ENCODE results near the gene PTPRK.
"Not testable (repeated sequence)": the region's sequence is repeated elsewhere in the genome, so short reads cannot be mapped to it uniquely, and the experiment has no call there.

PTPRK gene

DNA sequence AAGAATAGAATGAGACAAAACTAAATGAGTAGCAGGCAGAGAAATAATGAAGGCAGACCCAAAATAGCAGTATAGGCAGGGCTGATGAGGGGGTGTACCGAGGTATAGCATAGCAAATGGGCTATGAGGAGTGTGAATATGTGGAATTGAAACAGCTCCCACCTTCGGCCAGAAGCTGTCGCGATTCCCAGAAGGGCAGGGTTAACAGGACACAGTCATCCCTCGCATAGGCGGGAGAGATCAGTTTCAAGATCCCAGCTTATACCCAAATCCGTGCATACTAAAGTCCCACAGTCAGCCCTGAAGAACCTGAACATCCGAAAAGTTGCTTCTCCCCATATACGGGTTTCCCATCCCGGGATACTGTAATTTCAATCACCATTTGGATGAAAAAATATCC lies 82.7 kb downstream of the PTPRK start:
- no peak for DNase-seq

DNA sequence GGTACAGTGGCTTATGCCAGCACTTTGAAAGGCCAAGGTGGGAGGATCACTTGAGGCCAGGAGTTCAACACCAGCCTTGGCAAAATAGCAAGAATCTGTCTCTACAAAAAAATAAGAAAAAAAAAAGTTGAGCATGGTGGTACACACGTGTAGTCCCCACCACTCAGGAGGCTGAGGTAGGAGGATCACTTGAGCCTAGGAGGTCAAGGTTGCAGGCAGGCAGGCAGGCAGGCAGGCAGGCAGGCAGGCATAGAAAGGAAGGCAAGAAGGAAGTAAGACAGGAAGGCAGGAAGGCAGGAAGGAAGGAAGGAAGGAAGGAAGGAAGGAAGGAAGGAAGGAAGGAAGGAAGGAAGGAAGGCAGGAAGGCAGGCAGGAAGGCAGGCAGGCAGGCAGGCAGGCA lies 85.6 kb downstream of the PTPRK start:
- DNase-seq: not testable (repeated sequence)

DNA sequence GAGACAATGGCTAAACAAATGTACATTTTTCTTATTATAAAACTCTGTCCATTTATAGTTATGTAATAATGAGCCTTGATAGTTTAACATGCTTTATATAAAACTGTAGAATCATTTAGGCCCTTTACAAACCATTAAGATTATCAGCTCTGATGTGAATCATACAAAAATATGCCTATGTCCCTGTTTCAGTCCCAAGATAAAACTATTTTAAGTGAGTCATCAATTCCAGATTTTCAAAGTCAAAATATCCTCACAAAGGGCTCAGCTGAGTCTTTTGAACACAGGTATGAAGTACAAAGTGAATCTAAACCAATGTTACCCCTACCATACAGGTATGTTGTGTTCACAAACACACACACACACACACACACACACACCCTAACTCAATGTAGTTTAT lies 88.0 kb downstream of the PTPRK start:
- peak; percentile 69 for DNase-seq

DNA sequence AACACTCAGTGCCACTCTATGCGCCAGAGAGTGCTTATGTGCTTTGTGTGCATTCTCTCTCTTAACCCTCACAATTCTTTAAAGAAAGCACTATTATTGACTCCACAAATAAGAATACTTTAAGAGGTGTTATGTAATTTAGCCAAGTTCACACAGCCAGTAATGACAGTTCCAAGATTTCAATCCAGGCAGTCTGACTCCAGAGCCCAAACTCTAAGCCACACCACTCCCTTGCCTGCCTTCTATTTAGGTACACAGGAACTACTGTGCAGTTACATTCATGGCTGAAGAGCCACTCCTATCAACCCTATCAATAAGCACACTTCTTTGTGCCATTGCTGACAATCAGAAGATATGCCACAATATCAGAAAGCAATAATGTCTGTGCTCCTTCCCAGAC lies 93.3 kb downstream of the PTPRK start:
- DNase-seq: no peak

DNA sequence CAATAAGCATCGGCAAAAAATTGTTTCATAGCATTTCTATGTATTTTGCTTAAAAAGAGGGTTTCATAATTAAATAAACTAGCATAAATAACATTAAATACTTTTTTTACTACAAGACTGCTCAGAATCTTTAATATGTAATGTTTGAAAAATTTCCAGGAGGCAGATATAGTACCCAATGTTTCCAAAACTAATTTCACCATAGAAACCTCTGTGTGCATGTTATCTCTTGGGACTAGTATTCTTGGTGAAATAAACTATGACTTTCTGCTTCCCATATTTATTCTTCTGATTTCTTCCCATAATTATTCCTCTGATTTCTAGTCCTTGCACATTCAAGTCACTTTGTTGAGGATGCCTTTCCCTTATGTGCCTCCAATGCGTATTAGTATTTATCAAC lies 94.5 kb downstream of the PTPRK start:
- DNase-seq: no peak

DNA sequence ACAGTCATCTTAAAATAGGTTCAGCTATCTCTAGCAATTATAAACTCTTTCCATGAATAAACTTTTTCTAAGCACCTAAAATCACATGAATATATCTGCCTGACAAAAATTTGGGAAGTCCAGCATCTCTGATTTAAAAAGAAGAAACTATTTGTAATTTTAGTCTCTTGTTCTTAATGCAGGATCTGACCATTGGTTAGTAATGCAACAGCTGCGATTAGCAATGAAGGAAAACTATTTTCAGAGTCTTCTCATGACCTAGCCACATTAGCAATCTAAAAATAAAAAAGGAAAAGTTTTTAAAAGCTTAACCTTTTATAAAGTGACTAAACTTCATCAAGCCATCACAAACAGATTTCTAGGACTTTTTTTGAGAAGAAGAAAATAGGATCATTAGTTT lies 97.5 kb downstream of the PTPRK start:
- DNase-seq: no peak

GRCh38 chr6:128422200-128422599 lies 98.2 kb downstream of the PTPRK start:
- DNase-seq: no peak

GRCh38 chr6:128421788-128422187 lies 98.6 kb downstream of the PTPRK start:
- no peak for DNase-seq

- no peak for DNase-seq
These were observed 102.7 kb downstream of the PTPRK start for GRCh38 chr6:128417698-128418097.

GRCh38 chr6:128415387-128415786 lies 105.0 kb downstream of the PTPRK start:
- no peak for DNase-seq

DNA sequence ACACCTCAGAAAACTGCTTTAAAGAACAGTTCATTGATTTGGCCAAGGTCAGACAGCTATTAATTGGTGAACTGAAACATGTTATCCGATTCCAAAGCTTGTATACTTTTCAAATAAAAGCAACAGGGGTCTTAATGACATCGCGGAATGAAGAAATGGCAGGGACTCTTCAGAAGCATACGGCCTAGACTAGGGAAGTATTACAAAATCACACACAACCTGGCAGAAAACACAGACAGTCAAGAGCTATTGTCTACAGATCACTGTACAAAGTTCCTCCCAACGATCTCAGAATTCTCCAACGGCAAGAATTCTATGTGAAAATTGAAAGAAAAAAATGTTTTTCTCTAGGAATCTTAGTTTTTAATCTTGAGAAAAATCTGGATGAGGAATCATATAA lies 105.5 kb downstream of the PTPRK start:
- no peak for DNase-seq

GRCh38 chr6:128413291-128413690 lies 107.1 kb downstream of the PTPRK start:
- DNase-seq: no peak

- no peak for DNase-seq
These were observed 107.7 kb downstream of the PTPRK start for GRCh38 chr6:128412680-128413079.

DNA sequence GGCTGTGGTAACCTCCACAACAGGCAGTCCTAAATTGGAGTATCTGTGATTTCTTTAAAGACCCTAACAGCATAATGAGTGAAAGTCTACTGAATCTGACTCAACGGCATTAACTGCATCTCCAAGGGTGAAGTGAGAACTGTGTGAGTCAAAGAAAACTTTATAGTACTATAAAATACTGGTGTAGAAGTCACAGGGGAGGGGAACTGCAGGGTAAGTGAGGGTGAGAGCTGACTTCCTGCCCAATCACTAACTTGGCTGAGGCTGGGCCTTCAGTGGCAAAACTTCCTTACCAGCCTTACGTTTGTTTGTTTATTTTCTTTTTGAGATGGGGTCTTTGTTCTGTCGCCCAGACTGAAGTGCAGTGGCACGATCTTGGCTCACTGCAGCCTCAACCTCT lies 109.8 kb downstream of the PTPRK start:
- DNase-seq: no peak

DNA sequence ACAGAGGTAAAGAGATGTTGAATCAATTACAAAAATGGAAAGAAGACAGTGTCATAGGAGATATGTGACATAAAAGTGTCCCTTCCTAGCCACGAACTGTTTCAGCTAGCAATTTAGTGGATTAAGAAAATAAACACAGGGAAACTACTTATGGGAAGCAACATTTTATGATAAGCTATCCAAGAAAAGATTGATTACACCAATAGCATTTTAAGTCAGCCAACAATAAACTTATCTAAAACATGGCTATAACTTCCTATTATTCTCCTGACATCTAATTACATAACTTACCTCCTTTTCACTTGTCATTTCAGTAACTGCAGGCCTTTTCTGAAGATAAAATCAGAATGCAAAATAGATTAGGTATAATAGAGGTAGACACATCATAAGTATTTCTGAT lies 111.4 kb downstream of the PTPRK start:
- DNase-seq: no peak

DNA sequence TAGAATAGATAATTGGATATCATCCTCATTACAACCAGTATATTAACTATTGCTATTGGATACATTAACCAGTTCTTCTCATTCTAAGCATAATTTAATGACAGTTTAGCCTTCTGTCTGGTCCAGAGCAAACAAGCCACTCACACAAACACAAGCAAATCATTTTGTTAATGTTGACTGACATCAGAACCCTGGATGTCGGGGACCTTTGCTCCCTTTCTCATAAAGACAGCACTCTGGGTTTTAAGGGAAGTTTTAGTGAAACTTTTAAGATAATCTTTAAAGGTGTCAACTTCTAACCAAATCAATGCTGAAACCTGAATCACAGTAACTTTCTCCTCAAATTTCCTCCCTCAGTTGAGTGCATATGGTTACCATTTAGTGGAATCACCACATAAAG lies 113.9 kb downstream of the PTPRK start:
- DNase-seq: no peak

DNA sequence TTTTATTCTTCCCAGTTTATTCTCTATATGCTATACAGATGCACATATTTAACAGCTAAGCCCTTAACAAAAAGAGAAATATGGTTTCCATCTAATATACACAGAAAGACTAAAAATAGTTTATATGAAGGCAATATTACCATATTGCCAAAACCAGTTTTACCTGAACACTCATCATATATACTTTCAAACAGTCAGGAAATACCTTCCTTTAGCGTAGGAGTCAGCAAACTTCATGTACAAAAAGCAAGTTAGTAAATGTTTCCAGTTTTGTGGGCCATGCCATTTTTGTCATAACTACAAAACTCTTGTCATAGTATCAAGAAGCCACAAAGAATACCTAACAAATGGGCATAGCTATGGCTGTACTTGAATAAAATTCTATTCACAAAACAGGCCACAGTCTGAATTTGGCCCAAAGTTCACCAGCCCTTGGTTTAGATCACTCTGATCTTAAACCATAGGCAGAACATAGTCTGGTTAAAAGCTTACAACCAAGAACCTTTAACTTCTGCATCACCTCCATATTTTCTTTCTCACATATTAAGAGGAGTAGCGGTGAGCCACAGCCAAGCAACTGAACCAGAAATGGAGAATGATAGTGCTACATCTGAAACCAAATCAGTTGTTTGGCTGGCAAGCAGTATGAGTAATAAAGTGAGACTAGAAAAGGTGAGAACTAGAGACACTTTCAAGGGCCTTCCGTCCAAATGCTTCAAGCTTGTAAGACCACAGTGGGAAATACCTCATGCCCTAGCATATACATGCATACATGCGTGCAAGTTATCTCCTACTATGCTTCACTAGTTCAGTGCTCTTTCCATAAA lies 116.6 kb downstream of the PTPRK start:
- DNase-seq: no peak

DNA sequence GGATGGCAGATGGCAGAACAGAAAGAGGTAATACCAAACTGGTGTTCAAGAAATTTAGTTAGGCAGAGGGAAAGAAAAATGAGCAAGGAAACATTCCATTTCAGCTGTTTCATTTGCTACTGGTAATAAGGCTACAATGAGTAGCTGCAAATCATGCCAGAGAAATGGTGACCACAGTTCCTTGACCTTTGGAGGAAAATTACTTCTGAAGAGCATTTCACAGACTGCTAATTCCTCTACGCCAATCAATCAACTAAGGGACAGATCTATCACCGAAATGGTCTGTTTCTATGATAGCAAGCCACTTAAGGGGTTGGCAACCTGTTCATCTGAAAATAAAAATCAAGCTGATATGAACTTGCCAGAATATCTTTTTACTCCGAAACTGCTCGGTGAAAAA lies 119.5 kb downstream of the PTPRK start:
- peak; percentile 10 for DNase-seq

DNA sequence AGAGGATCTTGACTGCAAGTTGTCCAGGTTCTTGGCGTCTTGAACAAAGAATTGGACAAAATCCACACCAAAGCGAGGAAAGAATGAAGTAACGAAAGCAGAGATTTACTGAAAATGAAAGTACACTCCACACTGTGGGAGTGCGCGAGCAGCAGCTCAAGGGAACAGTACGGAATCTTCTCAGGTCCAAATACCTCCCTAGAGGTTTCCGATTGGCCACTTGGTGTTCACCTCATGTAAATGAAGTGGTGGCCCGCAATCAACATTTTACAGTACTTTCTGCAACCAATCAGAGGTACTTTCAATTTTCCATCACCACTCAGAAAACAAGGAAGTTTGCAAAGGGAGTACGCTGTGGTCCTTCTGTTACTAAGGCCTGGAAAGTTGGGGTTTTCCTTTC lies 122.4 kb downstream of the PTPRK start:
- DNase-seq: no peak

GRCh38 chr6:128395596-128395995 lies 124.8 kb downstream of the PTPRK start:
- no peak for DNase-seq

DNA sequence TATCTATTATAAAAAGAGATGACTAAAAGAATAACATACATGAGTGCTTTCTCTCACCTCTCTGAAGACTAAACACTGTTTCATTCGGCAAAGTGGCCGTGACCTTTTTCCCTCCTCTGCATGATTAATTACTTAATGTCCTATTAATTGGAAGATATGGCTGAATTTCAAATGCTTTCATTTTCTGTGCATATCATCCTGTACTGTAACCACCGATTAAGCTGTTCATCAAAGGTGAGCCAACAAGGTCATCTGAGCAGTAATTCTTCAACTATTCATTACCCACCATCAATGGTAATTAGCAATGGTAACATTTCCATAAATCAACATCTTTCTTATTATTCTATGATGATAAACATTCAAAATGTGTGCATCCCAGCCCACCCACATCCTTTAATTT lies 125.2 kb downstream of the PTPRK start:
- no peak for DNase-seq

GRCh38 chr6:128394167-128394566 lies 126.2 kb downstream of the PTPRK start:
- DNase-seq: peak; percentile 10

GRCh38 chr6:128389820-128390534 lies 130.4 kb downstream of the PTPRK start:
- no peak for DNase-seq

DNA sequence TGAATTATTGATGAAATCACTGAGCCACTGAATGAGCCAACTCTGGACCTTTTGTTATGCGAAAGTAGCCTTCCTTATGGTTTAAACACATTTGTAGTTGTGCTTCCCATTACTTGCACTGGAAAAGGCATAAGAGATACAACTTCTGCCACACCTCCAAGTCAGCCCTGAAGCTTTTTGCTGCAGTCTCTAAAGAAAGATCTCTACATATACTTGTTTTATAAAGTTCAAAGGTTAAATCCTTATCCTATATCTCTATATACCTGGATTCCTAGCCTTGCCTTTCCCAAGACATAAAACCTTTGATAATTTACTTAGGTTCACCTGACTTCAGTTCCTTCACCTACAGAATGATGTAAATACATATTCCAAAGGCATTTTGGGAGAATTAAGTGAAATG lies 132.0 kb downstream of the PTPRK start:
- no peak for DNase-seq
